IMR-90 (cell line): Measurements from ENCODE around the gene SIN3B.

ENCODE experiments used
- CHD1 ChIP-seq: IDR thresholded peaks from 2 replicates; pipeline ENCODE4 v1.6.1; 2012; ENCODE audit warnings: low read depth, low read length, improper control_type of control experiment
- RCOR1 ChIP-seq: IDR thresholded peaks from 2 replicates; pipeline ENCODE4 v1.6.1; 2012; ENCODE audit warnings: mild to moderate bottlenecking, low read length, improper control_type of control experiment; ENCODE audit not compliant: insufficient replicate concordance
- TF ChIP-seq, protein P1 (sequence below): conservative IDR thresholded peaks from 2 replicates; pipeline ENCODE4 v1.5.1; 2012; ENCODE audit warnings: mild to moderate bottlenecking, low read depth, low read length, improper control_type of control experiment

GRCh38 chr19:16799740-16800139 lies 29.5 kb upstream of the SIN3B start:
- TF ChIP-seq, protein P1, sequence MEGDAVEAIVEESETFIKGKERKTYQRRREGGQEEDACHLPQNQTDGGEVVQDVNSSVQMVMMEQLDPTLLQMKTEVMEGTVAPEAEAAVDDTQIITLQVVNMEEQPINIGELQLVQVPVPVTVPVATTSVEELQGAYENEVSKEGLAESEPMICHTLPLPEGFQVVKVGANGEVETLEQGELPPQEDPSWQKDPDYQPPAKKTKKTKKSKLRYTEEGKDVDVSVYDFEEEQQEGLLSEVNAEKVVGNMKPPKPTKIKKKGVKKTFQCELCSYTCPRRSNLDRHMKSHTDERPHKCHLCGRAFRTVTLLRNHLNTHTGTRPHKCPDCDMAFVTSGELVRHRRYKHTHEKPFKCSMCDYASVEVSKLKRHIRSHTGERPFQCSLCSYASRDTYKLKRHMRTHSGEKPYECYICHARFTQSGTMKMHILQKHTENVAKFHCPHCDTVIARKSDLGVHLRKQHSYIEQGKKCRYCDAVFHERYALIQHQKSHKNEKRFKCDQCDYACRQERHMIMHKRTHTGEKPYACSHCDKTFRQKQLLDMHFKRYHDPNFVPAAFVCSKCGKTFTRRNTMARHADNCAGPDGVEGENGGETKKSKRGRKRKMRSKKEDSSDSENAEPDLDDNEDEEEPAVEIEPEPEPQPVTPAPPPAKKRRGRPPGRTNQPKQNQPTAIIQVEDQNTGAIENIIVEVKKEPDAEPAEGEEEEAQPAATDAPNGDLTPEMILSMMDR: no peak
- TF ChIP-seq CHD1 (no peak), RCOR1 (no peak)
